Middle frontal gyrus (tissue), 1 donor: ENCODE results near the gene SOCS2.
"Not testable (repeated sequence)": the region's sequence is repeated elsewhere in the genome, so short reads cannot be mapped to it uniquely, and the experiment has no call there.

Source experiments
- DNase-seq: peaks from one replicate; pipeline ENCODE4 v3.0.0-alpha.2; 2015; ENCODE audit warnings: low spot score; ENCODE audit errors: extremely low spot score

Gene SOCS2

GRCh38 chr12:93592641-93593406, 20.3 kb downstream of the SOCS2 start:
- DNase-seq: no peak

DNA sequence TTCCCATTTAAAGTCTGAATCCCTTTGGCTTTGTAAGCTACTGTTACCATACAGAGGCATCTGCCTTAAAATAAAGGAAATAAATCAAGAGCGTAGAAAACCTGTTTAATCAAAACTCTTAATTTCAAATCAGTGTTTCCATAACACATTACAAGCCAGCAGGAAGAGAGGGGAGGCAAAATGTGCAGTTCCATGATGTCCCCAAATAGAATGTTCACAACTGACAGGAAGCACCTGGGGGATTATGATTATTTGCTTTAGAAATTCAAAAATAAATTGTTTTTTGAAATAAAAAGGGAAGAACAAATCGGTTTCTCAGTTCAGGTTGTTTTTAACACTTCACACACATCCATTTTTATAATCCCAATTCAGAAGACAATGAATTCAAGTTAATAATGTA, 21.4 kb downstream of the SOCS2 start:
- DNase-seq: no peak

DNA sequence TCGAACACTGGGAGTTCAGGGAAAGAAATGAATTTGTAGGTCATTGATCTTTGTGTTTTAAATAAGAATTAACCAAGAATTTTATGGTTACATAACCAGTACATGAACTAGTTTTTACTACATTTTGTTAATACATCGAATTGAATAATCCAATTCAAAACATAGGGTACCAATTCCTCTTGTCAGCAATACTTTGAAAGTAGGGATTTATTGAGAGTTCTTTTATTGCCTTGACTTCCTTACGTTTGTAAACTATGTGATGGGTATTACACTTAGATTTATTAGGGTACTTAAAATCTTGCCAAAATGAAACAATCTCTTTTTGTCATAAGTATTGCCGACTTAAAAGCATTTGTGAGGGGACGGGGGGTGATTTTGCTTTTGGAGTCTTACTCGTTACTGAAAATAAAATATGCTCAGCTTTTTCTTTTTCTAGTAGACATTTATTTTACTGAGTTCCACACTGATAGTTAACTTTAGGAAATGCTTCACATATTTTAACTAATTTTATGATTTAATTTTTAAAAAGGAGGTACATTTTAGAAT, 22.4 kb downstream of the SOCS2 start:
- DNase-seq: no peak

DNA sequence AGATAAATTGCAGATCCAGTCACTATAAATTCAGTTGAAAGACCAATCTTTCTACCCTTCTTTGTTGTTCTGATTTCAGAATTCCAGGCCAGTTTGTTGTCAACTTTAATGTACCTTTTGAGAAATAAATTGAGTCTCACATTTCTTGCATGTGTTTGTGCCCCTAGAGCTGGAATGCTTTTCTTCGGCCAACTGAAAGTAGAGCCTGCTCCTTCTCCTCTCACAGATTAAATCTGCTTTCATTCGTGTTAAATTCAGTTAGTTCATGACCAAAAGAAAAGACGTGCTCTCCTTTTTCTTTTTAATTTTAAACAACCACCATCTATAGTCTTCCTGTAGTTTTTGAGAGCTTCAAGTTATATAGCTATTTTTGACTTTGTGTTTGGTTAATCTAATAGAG, 22.9 kb downstream of the SOCS2 start:
- no peak for DNase-seq

GRCh38 chr12:93597608-93598007, 25.1 kb downstream of the SOCS2 start:
- DNase-seq: no peak

DNA sequence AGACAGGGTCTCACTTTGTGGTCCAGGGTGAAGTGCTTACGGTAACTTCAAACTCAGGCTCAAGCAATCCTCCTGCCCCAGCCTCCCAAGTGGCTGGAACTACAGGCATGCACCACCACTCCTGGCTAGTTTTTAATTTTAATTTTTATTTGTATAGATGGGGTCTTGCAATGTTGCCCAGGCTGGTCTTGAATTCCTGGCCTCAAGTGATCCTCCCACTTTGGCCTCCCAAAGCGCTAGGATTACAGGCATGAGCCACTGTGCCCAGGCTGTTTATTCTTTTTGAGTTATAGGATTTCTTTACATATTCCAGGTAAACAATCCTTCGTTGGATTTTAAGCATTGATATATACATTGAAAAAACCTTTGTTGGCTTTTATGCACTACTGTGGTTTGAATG, 26.7 kb downstream of the SOCS2 start:
- no peak for DNase-seq

DNA sequence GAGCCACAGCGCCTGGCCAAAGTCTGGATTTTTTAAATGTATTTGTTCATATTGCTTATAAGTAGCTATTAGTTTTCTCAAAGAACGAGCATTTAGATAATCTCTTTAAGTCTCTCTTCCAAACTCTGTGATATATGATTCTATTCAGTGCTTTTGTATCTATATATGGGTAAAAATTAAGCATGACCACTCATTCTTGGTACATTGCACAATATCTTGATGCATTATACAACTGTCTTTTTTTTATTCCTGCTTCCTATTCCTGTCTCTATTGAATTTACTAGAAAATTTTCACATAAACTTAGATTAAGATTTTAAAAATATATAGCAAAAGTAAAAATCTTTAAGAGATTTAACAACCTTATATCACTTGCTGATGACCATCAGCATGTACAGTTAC, 29.1 kb downstream of the SOCS2 start:
- DNase-seq: no peak

- DNase-seq: no peak
These were observed 30.6 kb downstream of the SOCS2 start for GRCh38 chr12:93602897-93603668.

DNA sequence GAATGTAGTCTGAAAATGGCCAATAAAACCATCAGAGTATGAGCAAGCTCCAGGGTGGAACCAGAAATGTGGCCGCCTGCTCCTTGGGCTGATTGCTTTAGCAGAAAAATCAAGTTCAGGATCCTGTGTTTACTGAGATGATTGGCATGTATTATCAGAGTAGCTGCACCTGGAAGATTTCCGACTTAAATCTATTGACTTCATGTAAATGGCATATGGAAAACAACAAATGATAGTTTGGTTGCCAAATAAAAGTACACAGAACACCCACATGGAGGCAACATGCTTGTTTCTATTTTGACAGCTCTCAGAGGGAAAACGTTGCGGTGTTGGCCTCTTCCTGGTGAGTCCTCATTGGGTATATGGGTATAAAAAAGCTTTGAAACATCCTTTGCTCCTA, 31.3 kb downstream of the SOCS2 start:
- no peak for DNase-seq

- DNase-seq: no peak
These were observed 35.8 kb downstream of the SOCS2 start for GRCh38 chr12:93608313-93608712.

GRCh38 chr12:93609281-93610192, 37.1 kb downstream of the SOCS2 start:
- DNase-seq: no peak

- no peak for DNase-seq
These were observed 40.3 kb downstream of the SOCS2 start for GRCh38 chr12:93612776-93613175.

GRCh38 chr12:93614917-93615596, 42.6 kb downstream of the SOCS2 start:
- DNase-seq: no peak

DNA sequence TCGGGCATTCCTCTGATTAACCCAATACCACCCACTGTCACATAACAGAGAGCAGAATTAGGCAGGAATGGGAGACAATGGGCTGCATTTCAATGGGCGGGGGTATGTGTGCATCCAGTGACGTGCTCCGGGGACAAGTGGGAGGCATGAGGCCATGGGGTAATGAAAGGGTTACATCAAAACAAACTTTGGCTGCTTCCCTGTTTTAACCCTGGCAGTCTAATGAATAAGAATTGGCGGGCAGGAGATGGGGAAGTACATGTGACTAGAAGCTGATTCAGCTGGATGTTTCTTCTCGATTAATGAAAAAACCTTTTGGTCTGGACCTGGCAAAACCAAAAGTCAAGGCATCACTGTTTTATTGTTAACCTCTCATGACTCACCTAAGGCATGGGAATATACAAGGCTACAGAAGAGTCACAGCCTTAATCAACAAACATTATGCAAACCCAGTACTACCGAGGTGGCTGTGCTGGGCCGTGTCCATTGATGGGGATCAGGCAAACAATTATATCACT, 44.2 kb downstream of the SOCS2 start:
- no peak for DNase-seq

DNA sequence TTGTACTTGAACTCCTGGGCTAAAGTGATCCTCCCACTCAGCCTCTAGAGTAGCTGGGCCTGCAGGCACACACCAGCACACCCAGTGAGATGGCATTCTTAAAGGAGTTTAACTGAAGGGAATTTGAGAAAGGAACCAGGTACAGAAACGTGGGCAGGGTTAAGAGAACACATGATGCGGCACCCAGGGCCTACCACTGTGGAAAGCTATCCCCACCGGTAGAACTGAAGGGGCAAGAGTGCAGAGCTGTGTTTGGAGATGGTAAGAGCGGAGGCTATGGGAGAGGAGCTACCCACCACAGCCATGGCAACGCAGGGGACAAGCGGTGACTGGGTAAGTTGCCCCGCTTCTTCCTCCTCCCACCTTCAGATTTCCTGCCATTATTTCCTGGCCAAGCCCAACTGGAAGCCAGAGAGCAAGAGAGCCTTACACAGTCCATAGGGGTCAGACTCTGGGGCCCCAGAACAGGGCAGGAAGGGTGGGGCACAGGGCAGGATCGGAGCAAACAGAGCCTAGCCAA, 46.5 kb downstream of the SOCS2 start:
- DNase-seq: no peak

DNA sequence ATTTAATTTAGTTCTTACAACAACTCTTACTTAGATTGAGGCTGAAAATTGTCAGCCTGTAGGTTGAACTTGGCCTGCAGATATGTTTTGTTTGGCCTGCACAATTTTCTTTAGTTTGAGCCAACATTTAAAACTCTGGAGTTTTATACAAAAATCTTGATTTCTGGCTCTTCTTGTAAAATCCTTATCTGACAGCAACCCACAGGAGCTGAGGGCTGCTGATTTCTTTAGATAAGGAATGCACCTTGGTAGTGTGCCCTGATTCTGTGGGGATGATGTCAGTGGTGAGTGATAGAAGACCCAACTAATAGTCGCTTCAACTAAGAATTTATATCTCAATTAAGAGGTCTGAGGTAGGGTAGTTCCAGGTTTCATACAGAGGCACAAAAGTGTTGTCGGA, 49.5 kb downstream of the SOCS2 start:
- DNase-seq: no peak

DNA sequence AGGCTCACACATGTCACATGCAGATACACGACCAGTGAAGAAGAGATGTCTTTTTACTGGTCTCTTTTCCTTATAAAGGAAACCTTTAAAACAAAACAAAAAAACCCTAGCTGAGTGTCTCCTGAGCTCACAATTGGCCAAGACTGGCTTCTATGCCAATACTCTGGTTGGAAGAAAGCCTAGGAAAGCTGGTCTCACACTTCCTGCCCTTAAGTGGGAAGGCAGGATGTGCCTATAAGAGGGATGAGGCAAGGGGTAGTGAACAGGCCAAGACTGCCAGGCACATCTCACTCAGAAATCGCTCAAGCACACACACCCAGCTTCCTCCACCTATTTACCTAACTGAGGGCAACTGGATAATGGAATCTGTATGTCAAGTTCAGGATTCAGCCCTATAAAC, 50.0 kb downstream of the SOCS2 start:
- no peak for DNase-seq

DNA sequence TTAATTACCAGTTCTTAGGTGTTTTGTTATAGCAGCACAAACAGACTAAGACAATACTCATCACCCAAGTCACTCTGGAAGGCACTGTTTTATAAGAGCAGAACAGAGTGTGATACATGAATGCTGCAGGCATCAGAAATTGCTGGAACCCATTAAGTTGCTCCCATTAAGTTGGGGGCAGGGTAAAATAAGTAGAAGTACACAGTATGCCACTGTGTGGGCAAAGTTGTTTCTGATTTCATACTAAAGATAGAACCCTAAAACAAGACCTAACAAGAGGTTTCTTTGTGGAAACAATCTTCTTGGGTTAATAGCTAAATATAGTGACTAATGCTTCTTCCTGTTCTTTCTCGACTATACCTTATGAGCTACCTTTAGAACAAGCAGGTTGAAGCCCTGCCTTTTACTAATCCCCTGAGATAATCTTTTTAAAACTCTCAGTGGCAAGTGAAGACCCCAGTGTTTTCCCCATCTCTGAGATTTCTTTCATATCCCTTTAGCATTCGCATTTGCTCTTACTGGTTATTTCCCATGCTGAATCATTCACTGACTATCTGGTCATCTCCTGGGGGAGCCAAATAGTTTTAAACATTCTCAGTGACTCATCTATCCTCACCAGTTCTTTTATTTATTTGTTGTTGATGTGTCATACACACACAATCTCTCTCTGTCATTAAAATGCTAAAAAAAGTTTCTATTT, 52.3 kb downstream of the SOCS2 start:
- no peak for DNase-seq

DNA sequence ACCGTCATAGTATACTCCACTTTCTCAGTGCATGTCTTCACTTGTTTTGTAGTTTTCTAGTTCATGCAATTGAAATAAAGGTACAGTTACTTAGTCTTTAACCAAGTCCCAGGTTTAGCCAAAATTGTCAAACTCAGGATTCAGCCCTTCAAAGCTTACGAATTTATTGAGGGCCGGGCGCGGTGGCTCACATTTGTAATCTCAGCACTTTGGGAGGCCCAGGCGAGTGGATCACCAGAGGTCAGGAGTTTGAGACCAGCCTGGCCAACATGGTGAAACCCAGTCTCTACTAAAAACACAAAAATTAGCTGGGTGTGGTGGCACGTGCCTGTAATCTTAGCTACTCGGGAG, 52.8 kb downstream of the SOCS2 start:
- DNase-seq: not testable (repeated sequence)

DNA sequence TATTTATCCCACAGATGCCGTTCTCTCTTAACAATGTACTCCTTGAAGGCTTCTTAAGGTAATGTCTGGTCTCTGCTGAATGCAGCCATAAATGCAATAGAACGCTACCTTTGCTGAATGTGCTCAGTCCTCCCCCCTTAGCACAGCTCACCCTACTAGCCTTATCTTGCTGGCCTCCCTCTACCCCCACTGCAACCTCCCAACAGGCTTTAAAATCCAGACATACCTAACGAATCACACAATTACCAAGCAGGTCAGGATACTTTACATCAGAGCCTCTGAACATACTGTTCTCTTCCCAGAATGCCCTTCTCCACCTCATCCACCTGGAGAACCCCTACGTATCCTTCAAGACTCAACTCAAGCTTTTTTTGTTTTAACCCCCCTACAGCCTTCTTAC, 53.7 kb downstream of the SOCS2 start:
- no peak for DNase-seq
